ENCODE results near the gene RPRD1B.

RPRD1B gene

GRCh38 chr20:38036366-38036765 lies 2.8 kb downstream of the RPRD1B start:
- no peak for DNase-seq (ENCODE audit: low read depth)

GRCh38 chr20:38040276-38040675 lies 6.7 kb downstream of the RPRD1B start:
- DNase-seq (ENCODE audit: low read depth): no peak

GRCh38 chr20:38043512-38044300 lies 10.2 kb downstream of the RPRD1B start:
- peak; percentile 81 for DNase-seq (ENCODE audit: low read depth)

- no peak for DNase-seq (ENCODE audit: low read depth)
Observed at GRCh38 chr20:38044685-38045084, 11.1 kb downstream of the RPRD1B start.

- no peak for DNase-seq (ENCODE audit: low read depth)
Observed at GRCh38 chr20:38046572-38046971, 13.0 kb downstream of the RPRD1B start.

- peak; percentile 89 for DNase-seq (ENCODE audit: low read depth)
Observed at GRCh38 chr20:38049800-38050199, 16.3 kb downstream of the RPRD1B start.

- no peak for DNase-seq (ENCODE audit: low read depth)
Observed at GRCh38 chr20:38050686-38051085, 17.1 kb downstream of the RPRD1B start.

GRCh38 chr20:38052870-38053269 lies 19.3 kb downstream of the RPRD1B start:
- DNase-seq (ENCODE audit: low read depth): no peak

GRCh38 chr20:38054647-38055046 lies 21.1 kb downstream of the RPRD1B start:
- DNase-seq (ENCODE audit: low read depth): no peak

- DNase-seq (ENCODE audit: low read depth): no peak
Observed at GRCh38 chr20:38055294-38055693, 21.7 kb downstream of the RPRD1B start.

GRCh38 chr20:38055848-38056247 lies 22.3 kb downstream of the RPRD1B start:
- DNase-seq (ENCODE audit: low read depth): no peak

GRCh38 chr20:38057351-38057972 lies 23.9 kb downstream of the RPRD1B start:
- DNase-seq (ENCODE audit: low read depth): peak; percentile 56

GRCh38 chr20:38059832-38060231 lies 26.3 kb downstream of the RPRD1B start:
- no peak for DNase-seq (ENCODE audit: low read depth)

- no peak for DNase-seq (ENCODE audit: low read depth)
Observed at GRCh38 chr20:38060536-38060935, 27.0 kb downstream of the RPRD1B start.

- DNase-seq (ENCODE audit: low read depth): no peak
Observed at GRCh38 chr20:38061109-38061508, 27.6 kb downstream of the RPRD1B start.

GRCh38 chr20:38062890-38063289 lies 29.3 kb downstream of the RPRD1B start:
- DNase-seq (ENCODE audit: low read depth): no peak

- no peak for DNase-seq (ENCODE audit: low read depth)
Observed at GRCh38 chr20:38063911-38064530, 30.5 kb downstream of the RPRD1B start.

- no peak for DNase-seq (ENCODE audit: low read depth)
Observed at GRCh38 chr20:38065764-38066375, 32.3 kb downstream of the RPRD1B start.

- DNase-seq (ENCODE audit: low read depth): no peak
Observed at GRCh38 chr20:38066969-38067716, 33.6 kb downstream of the RPRD1B start.

- no peak for DNase-seq (ENCODE audit: low read depth)
Observed at GRCh38 chr20:38067717-38068365, 34.3 kb downstream of the RPRD1B start.

- no peak for DNase-seq (ENCODE audit: low read depth)
Observed at GRCh38 chr20:38072898-38073297, 39.4 kb downstream of the RPRD1B start.

Data from HS-5 (cell line).